Retinal pigment epithelial cell (primary cell): ENCODE data around the gene SYNDIG1.

ENCODE experiments used
- DNase-seq: peaks from one replicate; pipeline ENCODE4 v3.0.0-alpha.2; 2010; ENCODE audit warnings: low read depth
- H3K4me3 ChIP-seq: 2 replicates; pipeline ENCODE4 v1.5.1; 2011; ENCODE audit warnings: mild to moderate bottlenecking, low read length, control low read depth, moderate library complexity
- CTCF ChIP-seq: conservative IDR thresholded peaks from 2 replicates; pipeline ENCODE4 v1.5.1; 2011; ENCODE audit warnings: low read depth, low read length, control low read depth, inconsistent platforms

Gene SYNDIG1

GRCh38 chr20:24578567-24579415, 109.4 kb downstream of the SYNDIG1 start:
- TF ChIP-seq CTCF = no peak
- no peak overlapping the region for H3K4me3 ChIP-seq
- no peak for DNase-seq

- H3K4me3 ChIP-seq = no peak overlapping the region
- no peak for DNase-seq
- no peak for TF ChIP-seq CTCF
Measured at GRCh38 chr20:24579475-24579874, 110.0 kb downstream of the SYNDIG1 start.

- DNase-seq = no peak
- no peak for TF ChIP-seq CTCF
Measured at GRCh38 chr20:24580006-24580405, 110.6 kb downstream of the SYNDIG1 start.

GRCh38 chr20:24580855-24581254, 111.4 kb downstream of the SYNDIG1 start:
- no peak overlapping the region for H3K4me3 ChIP-seq
- DNase-seq = no peak
- TF ChIP-seq CTCF = no peak

More at GRCh38 chr20:24580006-24580405, 110.6 kb downstream of the SYNDIG1 start:
- H3K4me3 ChIP-seq = no peak overlapping the region

- no peak overlapping the region for H3K4me3 ChIP-seq
- TF ChIP-seq CTCF = no peak
- no peak for DNase-seq
Measured at GRCh38 chr20:24581443-24582170, 112.2 kb downstream of the SYNDIG1 start.

GRCh38 chr20:24582373-24583168, 113.1 kb downstream of the SYNDIG1 start:
- no peak for TF ChIP-seq CTCF
- DNase-seq = no peak
- no peak overlapping the region for H3K4me3 ChIP-seq
